ENCODE results near the gene RNF17.

Gene RNF17

GRCh38 chr13:24864579-24864978, 100.6 kb downstream of the RNF17 start:
- H3K79me2 ChIP-seq (ENCODE audit: insufficient read depth, low read depth): no peaks in the 10 kb centered on the region
- no peak for TF ChIP-seq CTCF (conservative IDR thresholded peaks at IDR 0.05; ENCODE audit: low read depth, low read length)
- H3K9ac ChIP-seq: no peak overlapping the region
- H3K4me1 ChIP-seq (ENCODE audit: low read depth, poor library complexity, severe bottlenecking): peaks cover 15% of the 10 kb centered on the region
- H3K4me3 ChIP-seq (IDR thresholded peaks at IDR 0.05; ENCODE audit: insufficient read depth, low read depth, low read length): no peak overlapping the region
- no peak overlapping the region for H3K27ac ChIP-seq
- no peaks in the 10 kb centered on the region for H3K36me3 ChIP-seq (ENCODE audit: insufficient read depth)
- no peak overlapping the region for H3K4me2 ChIP-seq
- H2AFZ ChIP-seq (ENCODE audit: low read depth): no peak overlapping the region
- H3K27me3 ChIP-seq (ENCODE audit: insufficient read depth, low read depth): no peaks in the 10 kb centered on the region
- H4K20me1 ChIP-seq (ENCODE audit: insufficient read depth): no peaks in the 10 kb centered on the region

GRCh38 chr13:24865163-24865953, 101.4 kb downstream of the RNF17 start:
- Histone ChIP-seq H3K4me2 (no peak overlapping the region), H3K4me1 (ENCODE audit: low read depth, poor library complexity, severe bottlenecking) (peaks cover 18% of the 10 kb centered on the region), H4K20me1 (ENCODE audit: insufficient read depth) (no peaks in the 10 kb centered on the region), H3K27me3 (ENCODE audit: insufficient read depth, low read depth) (no peaks in the 10 kb centered on the region), H3K79me2 (ENCODE audit: insufficient read depth, low read depth) (no peaks in the 10 kb centered on the region), H2AFZ (ENCODE audit: low read depth) (no peak overlapping the region), H3K9ac (no peak overlapping the region), H3K4me3 (IDR thresholded peaks at IDR 0.05; ENCODE audit: insufficient read depth, low read depth, low read length) (no peak overlapping the region), H3K27ac (no peak overlapping the region), H3K36me3 (ENCODE audit: insufficient read depth) (no peaks in the 10 kb centered on the region)
- TF ChIP-seq CTCF (conservative IDR thresholded peaks at IDR 0.05; ENCODE audit: low read depth, low read length): no peak

- H3K27ac ChIP-seq: no peak overlapping the region
- no peak for TF ChIP-seq CTCF (conservative IDR thresholded peaks at IDR 0.05; ENCODE audit: low read depth, low read length)
- no peak overlapping the region for H3K4me3 ChIP-seq (IDR thresholded peaks at IDR 0.05; ENCODE audit: insufficient read depth, low read depth, low read length)
- peaks cover 18% of the 10 kb centered on the region for H3K4me1 ChIP-seq (ENCODE audit: low read depth, poor library complexity, severe bottlenecking)
- no peaks in the 10 kb centered on the region for H4K20me1 ChIP-seq (ENCODE audit: insufficient read depth)
- H3K4me2 ChIP-seq: no peak overlapping the region
- no peak overlapping the region for H3K9ac ChIP-seq
- H2AFZ ChIP-seq (ENCODE audit: low read depth): no peak overlapping the region
- H3K36me3 ChIP-seq (ENCODE audit: insufficient read depth): no peaks in the 10 kb centered on the region
- H3K79me2 ChIP-seq (ENCODE audit: insufficient read depth, low read depth): no peaks in the 10 kb centered on the region
- H3K27me3 ChIP-seq (ENCODE audit: insufficient read depth, low read depth): no peaks in the 10 kb centered on the region
Observed at GRCh38 chr13:24866488-24866887, 102.5 kb downstream of the RNF17 start.

- H3K4me3 ChIP-seq (IDR thresholded peaks at IDR 0.05; ENCODE audit: insufficient read depth, low read depth, low read length): no peak overlapping the region
- peaks cover 12% of the 10 kb centered on the region for H3K4me1 ChIP-seq (ENCODE audit: low read depth, poor library complexity, severe bottlenecking)
- no peaks in the 10 kb centered on the region for H3K36me3 ChIP-seq (ENCODE audit: insufficient read depth)
- no peaks in the 10 kb centered on the region for H4K20me1 ChIP-seq (ENCODE audit: insufficient read depth)
- H3K9ac ChIP-seq: no peak overlapping the region
- H2AFZ ChIP-seq (ENCODE audit: low read depth): peak overlapping the region; percentile 68; the same call in 1 of the 2 replicates
- H3K27me3 ChIP-seq (ENCODE audit: insufficient read depth, low read depth): no peaks in the 10 kb centered on the region
- H3K27ac ChIP-seq: peak overlapping the region; percentile 51; the same call in 1 of the 2 replicates
- peak overlapping the region; percentile 29; the same call in 1 of the 2 replicates for H3K4me2 ChIP-seq
- no peaks in the 10 kb centered on the region for H3K79me2 ChIP-seq (ENCODE audit: insufficient read depth, low read depth)
- no peak for TF ChIP-seq CTCF (conservative IDR thresholded peaks at IDR 0.05; ENCODE audit: low read depth, low read length)
Observed at GRCh38 chr13:24868874-24869273, 104.9 kb downstream of the RNF17 start.
